Measurements from ENCODE around the gene TIAL1.

The TIAL1 gene

GRCh38 chr10:119526621-119527592, 69.9 kb downstream of the TIAL1 start:
- no peak for DNase-seq

- DNase-seq = no peak
Observed at GRCh38 chr10:119526149-119526548, 70.6 kb downstream of the TIAL1 start.

GRCh38 chr10:119525116-119525515, 71.6 kb downstream of the TIAL1 start:
- no peak for DNase-seq

GRCh38 chr10:119524720-119525070, 72.1 kb downstream of the TIAL1 start:
- no peak for DNase-seq

GRCh38 chr10:119523895-119524719, 72.7 kb downstream of the TIAL1 start:
- DNase-seq = no peak
